SK-N-DZ (cell line): ENCODE measurements around the gene WRAP73. TPM values are rescaled to one million over a fixed set of nuclear protein-coding genes. Genes with fewer than 3 reads are reported as not detected.

Source experiments
- DNase-seq: peaks from one replicate; pipeline ENCODE4 v3.0.0-alpha.2; 2015; ENCODE audit warnings: low spot score
- polyA plus RNA-seq, 2 experiments: library from polyadenylated mRNA; depleted of rRNA; stranded (reverse); fragments of >200 nt; gene quantifications; 2 replicates each; pipeline ENCODE4 v1.2.3, GENCODE V29; 2014

The WRAP73 gene, protein sequence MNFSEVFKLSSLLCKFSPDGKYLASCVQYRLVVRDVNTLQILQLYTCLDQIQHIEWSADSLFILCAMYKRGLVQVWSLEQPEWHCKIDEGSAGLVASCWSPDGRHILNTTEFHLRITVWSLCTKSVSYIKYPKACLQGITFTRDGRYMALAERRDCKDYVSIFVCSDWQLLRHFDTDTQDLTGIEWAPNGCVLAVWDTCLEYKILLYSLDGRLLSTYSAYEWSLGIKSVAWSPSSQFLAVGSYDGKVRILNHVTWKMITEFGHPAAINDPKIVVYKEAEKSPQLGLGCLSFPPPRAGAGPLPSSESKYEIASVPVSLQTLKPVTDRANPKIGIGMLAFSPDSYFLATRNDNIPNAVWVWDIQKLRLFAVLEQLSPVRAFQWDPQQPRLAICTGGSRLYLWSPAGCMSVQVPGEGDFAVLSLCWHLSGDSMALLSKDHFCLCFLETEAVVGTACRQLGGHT
- polyA plus RNA-seq (2014; cell fraction: cytosol; rRNA removed), result 25.0 and 25.1 TPM in 2 replicates
- 63.2 and 86.0 TPM in 2 replicates for polyA plus RNA-seq (2014; cell fraction: nucleus; rRNA removed)

DNA sequence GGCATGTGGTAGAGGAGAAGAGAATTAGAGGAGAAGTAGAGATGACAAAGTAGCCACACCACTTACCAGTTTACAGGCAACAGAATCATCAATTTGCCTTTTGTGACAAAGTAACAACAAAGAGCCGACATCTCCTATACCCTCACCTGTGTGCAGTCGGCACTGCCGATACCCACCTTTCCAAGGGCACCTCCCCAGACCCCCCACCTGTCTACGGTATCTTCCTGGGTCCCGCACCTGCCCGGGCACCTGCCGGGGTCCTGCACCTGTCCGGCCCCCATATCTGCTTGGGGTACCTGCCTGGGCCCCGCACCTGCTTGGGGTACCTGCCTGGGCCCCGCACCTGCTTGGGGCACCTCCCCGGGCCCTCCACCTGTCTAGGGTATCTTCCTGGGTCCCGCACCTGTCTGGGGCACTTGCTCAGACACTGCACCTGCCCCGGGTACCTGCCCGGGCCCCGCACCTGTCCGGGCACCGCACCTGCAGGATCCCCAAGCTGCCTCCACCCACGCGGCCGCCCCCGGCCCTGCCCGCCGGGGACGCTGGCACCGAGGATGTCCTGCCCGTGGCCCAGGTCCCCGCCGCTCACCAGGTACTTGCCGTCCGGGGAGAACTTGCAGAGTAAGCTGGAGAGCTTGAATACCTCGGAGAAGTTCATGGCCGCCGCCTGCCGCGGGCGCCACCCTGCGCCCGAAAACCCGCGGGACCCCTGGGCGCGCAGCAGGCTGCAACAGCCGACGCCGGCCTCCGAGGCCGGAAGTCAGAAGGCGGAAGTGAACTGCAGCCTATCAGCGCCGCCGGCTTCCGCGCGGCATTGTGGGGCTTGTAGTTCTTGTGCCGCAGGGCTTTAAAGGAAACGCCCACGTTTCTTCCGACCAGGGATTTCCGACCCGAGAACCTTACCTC, at the start of gene WRAP73:
TSS of gene WRAP73 (minus strand) at position 762 of the 906 bp plus-strand sequence. CDS start at position 658, 104 bp downstream.
- peak; percentile 86 for DNase-seq

DNA sequence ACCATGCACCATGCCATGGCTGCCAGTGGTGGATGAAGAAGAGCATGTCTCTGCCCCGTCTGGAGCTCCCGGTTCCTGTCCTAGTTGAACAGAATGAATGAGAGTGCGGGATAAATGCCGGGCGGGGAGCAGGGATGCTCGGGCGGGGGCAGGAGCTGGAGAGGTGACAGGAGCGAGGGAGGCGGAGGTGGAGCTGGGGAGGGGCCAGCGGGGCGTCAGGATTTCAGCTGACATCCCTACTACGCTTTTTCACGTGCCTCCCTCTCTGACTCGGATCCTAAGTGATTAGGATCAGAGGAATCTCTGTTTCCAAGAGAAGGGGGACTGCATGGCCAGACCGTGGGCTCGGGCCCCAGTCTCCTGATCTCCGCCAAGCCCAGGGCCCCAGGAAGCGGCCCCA, 49.7 kb upstream of the WRAP73 start:
- no peak for DNase-seq

DNA sequence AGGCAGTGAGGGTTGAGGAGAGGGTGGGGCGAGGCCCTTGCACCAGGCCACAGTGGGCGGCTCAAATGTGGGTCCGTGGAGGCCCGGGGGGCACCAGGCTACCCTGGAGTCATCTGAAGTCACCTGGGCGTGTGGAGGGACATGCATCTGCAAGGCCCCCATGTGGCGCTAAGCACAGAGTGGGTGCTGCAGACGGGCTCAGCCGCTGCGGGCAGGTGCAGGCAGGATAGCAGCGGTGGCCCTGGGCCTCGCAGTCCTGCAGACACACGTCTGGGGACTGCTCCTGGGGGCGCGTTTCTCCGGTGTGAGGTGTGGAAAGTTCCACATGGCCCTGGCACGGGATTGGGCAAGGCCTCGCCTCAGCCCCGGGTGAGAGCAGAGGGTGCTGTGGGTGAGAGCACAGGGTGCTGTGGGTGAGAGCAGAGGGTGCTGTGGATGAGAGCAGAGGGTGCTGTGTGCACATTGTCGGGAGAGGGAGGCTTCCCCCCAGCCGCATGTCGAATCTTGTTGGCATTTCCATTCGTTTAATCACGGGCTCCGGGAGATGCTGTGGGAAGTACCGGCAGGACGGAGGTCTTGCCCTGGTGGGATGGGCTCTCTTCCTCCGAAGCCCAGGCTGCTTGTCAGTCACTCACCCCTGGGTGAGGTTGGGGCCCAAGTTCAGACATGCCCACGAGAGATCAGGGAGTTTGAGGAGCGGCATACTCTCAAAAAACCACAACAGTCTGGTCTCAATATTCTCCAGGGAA, 48.9 kb upstream of the WRAP73 start:
- no peak for DNase-seq

DNA sequence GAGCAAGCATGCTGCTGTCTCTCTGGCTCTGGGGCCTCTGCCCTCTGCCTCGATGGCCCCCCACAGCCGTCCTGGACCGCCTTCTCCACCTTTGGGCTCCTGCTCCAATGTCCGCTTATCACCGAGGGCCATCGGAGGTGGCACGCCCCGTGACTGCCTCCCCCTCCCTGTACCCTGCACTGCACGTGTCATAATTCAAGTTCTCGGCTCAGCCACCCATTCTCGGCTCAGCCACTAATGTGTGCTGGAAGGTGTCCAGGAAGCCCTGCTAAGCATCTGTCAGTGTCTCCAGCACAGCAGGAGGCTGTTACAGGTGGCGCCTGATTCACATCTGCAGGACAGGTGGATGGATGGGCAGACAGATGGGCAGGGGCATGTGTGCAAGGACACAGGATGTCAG, 47.9 kb upstream of the WRAP73 start:
- DNase-seq, result no peak

DNA sequence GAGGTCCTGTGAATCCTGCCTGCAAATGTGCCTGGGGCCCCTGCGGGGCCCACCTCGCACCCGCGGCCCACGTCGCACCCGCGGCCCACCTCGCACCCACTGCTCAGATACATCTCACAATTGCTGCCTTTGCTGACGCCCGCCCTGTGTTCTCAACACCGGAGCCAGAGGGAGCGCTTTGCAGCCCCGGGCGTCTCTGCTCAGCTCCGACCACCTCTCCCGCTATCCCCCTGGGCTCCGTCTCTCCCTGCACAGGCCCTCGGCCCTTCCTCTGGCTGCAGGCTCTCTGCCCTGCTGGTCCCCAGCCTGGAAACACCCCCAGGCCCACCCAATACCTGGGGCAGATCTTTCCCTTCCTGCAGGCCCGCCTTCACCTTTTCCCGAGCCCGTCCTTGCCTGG, 47.2 kb upstream of the WRAP73 start:
- no peak for DNase-seq

DNA sequence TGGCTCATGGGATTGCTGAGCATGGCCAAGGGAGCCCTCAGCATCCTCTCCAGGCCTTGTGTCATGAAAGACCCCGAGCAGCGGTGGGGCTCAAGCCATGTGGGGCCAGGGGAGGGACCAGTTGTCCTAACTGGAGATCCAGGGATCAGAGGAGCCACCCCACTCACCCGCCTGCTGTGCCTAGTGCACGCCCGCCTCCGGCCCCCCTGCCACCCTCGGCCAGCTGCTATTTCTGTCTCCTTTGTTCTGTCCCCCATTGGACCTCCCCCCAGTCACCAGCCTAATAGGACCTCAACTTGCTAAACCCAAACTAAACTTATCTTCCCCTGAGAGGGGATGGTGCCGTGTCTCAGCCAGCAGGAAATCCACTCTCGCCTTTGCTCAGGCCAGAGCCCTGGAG, 46.8 kb upstream of the WRAP73 start:
- DNase-seq, result no peak

DNA sequence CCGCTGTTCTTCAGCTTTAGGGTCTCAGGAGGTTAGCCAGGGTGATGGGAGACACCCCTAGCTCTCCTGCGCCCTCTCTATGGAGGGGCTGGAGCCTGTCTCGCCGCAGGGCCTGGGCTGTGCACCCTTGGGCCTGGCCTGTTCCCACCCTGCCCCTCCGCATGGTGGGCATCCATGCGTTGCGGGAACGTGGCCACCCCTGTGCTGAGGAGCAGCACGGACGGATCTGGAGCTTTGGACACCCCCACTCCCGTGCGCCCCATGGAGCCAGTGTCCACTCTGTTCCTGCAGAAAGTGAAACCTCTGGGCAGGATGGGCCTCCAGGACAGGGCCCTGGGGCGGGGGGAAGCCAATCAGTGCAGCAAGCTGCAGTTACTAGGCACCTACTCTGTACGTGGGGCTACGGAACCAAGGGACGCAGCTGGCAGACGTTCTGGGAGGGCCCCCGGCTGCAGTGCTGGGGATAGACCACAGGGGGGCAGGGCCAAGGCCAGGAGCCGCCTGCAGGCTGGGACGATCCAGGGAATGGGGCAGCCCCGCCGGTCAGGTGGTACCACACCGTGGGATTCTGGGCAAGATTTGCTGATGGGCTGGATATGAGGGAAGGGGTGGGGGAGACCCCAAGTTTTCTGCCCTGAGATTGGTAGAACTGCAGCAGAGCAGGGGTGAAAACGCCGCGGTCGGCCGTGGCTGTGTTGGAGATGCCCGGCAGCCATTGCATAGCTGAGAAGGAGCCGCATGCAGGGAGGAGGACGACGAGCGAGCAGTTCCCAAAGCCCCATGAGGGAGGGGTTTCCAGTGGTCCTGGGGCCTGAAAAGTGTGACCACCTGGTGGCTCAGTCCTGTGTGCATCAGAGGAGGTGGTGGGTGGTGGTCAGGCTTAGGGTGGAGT, 45.7 kb upstream of the WRAP73 start:
- peak; percentile 53 for DNase-seq

DNA sequence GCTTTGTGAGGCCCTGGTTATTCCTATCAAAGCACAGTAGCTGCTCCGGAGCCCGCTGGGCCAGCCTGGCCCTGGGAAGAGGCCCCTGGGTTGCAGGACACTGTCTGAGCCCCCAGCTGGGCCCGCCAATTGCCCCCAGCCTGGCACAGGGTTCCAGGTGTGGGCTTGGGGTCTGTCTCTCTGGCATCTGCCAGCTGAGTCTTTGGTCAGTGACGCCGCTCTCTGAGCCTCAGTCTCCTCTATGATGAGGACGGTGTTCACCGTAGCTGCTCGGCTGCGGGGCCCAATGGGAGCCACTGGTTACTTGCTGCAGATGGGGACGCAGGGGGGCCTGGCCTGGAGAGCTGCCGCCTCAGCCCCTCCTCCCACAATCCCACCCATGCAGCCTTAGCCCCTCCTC, 43.4 kb upstream of the WRAP73 start:
- DNase-seq, result no peak

DNA sequence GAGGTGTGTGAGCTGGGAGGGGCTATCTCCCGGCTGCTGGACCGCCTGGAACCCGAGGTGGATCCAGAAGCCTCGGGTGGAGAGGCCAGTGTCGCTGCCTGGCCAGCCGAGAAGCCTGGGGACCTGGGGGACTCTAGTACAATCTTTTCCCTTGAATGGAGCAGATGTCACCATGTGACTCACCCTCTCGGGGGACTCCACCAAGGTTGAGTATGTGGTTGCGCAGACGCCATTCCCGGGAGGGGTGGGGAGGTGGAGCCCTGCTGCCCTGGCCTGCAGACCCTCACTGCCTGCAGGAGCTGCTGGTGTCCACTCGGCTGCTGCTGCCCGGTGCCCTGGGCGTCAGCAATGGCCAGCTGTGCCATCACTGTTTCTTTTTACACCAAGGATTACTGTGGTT, 42.7 kb upstream of the WRAP73 start:
- peak; percentile 17 for DNase-seq

DNA sequence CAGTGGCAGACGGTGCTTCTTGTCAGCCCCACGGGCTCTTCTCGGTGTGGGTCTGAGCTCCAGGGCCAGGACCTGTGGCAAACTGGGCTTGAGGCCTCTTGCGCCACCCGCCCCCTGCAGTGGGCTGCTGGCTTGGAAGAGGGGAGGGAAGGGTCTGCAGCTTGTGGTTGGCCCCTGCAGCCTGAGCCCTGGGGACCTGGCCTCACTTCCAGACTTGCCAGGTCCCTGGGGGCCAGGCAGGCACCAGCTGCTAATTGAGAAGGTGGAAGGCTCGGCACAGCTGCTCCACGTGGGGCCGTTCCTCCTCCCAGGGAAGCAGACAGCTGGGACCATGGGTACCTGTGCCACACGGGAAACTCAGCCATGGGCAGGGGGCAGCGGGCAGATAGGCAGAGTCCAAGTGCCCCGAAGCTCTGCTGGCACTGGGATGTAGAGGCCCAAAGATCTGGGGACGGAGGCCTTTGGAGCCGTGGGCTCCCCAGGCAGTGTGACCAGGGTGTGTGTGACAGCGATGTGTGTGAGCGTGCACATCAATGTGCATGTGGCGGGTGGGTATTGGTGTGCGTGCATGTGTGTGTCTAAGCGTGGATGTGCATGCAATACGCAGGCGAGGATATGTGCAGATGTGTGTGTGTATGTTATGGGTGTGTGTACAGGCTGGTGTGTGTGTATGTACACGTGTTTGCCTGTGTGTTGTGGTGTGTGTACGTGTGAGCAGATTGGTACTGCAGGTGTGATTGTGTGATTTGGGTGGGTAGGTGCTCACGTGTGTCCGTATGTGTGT, 41.7 kb upstream of the WRAP73 start:
- DNase-seq, result peak; percentile 18

DNA sequence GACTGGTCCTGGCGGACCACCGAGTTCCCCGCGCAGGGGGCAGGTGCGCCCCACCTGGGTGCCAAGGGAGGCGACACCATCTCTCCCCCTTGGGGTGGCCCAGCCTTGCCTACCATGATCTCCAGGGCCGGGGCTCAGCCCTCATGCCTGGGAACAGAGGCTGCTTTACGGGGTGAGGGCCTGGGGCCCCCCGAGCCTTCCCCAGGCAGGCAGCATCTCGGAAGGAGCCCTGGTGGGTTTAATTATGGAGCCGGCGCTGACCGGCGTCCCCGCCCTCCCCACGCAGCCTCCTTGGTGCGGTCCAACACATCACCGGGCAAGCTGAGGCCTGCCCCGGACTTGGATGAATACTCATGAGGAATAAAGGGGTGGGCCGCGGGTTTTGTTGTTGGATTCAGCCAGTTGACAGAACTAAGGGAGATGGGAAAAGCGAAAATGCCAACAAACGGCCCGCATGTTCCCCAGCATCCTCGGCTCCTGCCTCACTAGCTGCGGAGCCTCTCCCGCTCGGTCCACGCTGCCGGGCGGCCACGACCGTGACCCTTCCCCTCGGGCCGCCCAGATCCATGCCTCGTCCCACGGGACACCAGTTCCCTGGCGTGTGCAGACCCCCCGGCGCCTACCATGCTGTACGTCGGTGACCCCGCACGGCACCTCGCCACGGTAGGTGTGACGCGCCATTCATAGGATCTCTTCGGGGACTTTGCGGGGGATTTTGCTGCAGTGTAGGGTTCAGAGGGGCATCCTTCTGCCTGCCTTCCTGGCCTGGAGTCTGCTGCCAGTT, 40.6 kb upstream of the WRAP73 start:
- no peak for DNase-seq

DNA sequence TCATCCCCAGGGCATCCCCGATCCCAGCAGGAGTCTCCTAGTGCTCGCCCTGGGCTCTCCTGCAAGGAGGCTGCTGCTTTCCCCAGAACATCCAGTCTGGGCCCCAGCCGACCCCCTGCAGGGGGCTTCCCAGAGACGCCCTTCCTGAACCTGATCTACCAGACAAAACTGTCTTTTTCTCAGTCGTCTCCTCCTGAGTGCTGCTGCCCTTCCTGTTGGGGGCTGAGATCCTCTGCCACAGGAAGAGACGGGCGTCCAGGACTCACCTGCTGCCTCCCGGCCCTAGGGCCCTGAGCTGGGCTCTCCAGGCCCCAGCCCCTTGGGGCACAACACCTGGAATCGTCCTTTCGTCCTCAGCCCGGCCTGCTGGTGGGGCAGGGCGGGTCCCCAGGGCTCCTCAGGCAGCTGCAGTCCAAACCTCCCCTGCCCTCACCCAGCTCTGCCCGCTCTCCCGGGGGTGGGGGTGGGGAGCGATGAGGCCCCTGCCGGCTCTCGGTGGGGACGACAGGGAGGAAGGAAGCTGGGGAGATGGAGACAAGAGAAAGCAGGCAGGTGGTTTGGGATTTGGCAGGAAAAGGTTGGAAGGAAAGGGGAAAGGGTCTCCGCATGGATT, 39.3 kb upstream of the WRAP73 start:
- no peak for DNase-seq

DNA sequence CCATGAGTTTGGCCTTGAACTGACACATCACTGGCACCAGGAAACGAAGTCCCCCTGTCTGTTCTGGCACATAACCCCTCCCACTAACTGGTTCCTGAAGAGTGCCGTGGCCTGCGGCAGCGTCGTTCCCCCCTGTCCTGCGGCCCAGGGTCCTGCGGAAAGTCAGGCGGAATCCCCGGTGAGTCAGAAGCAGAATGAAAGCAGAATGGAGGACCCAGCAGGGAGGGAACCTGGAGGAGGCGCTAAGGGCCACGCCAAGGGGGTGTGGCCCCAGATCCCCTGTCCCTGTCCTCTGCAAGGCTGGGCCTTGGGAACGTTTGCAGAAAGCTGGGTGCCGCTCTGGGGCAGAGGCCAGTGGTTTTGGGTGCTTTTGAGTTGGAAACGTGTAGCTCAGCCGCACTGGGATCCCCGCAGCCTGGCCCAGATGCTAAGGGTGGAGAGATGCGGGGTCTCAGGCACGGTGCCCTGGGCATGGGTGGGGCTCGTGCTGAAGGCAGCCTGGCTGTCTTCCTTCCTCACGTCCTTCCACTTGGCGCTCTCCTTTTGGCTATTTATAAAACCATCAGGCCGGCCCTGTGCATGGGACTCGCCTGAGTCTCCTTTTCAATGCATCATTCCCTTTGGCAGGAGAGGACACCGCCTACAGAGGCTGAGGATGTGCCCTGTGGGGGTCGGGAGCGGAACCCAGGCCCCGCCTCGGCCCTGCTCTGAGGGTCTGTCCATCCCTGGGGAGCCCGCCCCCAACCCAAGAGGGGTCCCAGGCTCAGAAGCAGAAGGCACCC, 38.6 kb upstream of the WRAP73 start:
- no peak for DNase-seq

DNA sequence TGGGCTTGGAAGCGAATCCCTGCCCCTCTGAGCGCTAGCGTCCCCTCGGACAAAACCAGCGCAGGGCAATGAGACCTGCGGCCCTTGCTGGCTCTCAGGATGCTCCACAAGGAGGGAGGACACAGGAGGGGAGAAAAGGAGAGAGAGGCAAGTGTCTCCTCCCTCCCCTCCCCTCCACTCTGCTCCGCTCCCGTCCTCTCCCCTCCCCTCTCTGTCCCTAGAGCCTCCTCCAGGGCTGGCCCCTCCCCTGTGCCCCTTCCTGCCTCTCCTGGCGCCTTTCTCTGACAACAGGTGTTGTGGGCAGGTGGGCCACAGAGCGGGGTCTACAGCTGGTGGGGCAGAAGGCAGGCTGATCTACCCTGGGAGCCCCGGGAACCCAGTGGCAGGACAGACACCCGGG, 37.6 kb upstream of the WRAP73 start:
- no peak for DNase-seq

DNA sequence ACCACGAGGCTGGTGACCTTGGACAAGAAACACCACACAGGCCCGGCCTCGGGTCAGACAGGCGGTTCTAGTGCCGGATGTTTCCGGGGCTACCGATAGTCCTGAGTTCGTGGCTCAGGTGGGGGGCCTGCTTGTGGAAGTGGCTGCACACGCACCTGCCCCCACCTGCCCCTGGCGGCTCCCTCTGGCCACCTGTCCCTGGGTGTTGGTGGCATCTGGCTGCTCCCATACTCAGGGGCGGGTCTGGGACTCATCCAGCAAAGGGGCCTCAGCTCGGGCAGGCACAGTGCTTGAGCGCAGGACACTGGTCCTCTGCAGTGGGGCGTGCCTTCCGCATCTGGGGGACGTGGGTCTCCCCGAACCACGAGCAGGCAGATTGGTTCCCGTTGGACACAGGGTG, 36.0 kb upstream of the WRAP73 start:
- DNase-seq, result no peak

DNA sequence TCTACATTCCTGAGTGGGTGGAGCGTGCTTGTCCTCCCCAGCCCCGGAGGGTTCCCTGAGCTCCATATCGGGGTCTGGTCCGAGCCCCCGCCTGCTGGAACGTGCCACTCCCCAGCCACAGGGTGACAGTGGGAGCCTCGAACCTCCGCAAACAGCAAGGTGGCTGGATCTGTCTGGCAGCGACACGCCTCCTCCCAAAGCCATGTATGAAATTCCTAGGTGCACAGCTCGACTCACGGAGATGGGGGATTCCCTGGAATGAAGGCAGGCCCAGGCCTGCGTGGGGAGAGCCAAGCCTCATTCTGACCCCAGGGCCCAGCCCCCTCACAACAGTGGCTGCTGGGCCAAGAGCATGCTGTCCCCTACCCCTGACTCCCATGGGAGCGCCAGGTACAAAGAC, 35.3 kb upstream of the WRAP73 start:
- no peak for DNase-seq

DNA sequence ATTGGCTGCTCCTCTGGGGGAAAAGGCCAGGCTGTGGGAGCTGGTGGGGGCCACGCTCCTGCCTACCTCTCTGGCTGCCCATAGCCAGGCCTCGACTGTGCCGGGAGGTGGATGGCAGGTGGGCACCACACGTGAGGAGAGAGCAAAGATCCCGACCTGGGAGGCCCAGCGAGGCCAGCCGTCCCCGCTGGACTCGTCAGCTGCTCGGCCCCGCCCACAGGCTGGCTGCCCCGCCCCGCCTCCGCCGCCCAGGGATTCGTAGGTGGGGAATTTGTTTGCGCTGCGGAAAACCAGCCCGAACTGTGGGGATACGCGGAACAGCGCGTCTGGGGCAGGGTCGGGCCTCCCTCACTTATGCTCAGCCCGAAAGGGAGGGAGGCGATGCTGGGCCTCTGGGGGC, 34.1 kb upstream of the WRAP73 start:
- DNase-seq, result no peak

DNA sequence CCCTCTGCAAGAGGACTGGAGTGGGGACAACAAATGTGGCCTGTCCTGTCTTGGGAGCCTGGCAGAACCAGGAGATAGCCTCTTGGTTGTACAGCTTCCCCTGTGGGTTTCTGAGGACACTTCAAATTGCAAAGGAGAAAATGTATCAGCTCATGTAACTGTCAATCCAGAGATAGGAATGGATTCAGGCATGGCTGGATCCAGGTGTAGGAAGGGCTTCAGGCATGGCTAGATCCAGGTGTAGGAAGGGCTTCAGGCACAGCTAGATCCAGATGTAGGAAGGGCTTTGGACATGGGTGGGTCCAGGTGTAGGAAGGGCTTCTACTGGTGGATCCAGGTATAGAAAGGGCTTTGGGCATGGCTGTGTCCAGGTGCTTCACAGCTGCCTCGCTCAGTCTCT, 33.3 kb upstream of the WRAP73 start:
- DNase-seq, result no peak
